Bronchial epithelial cell (primary cell): Measurements from ENCODE around the gene RAB21. TPM values are rescaled to one million over a fixed set of nuclear protein-coding genes. Genes with fewer than 3 reads are reported as not detected.

ENCODE experiments used
- DNase-seq: peaks from one replicate; pipeline ENCODE4 v3.0.0-alpha.2; 2010; ENCODE audit warnings: low read depth
- FAIRE-seq: peaks from 2 replicates; lab custom pipeline; 2011; peaks lifted over from hg19 to GRCh38; lab: Jason Lieb, UNC
- H3K27me3 ChIP-seq: 2 replicates; pipeline ENCODE4 v1.5.1; 2011; ENCODE audit warnings: low read length; ENCODE audit not compliant: control insufficient read depth, insufficient read depth
- H3K36me3 ChIP-seq: 2 replicates; pipeline ENCODE4 v1.5.1; 2011; ENCODE audit warnings: low read length; ENCODE audit not compliant: control insufficient read depth, insufficient read depth
- H3K4me3 ChIP-seq: 2 replicates; pipeline ENCODE4 v1.5.1; 2011; ENCODE audit warnings: mild to moderate bottlenecking, low read depth, low read length, control low read depth
- CTCF ChIP-seq: IDR thresholded peaks from 2 replicates; pipeline ENCODE4 v1.5.1; 2011; ENCODE audit warnings: mild to moderate bottlenecking, moderate library complexity, low read length, control low read depth, inconsistent platforms; ENCODE audit not compliant: insufficient read depth, severe bottlenecking
- total RNA-seq: library from RNA; depleted of rRNA; stranded (reverse); fragments of >200 nt; gene quantifications from 2 replicates; pipeline ENCODE4 v1.2.1, GENCODE V29; 2014

Gene RAB21
- total RNA-seq, 1 donor from 2014 or later: 27.9 TPM

GRCh38 chr12:71791473-71792150 is 36.9 kb downstream of the RAB21 start:
- no peak for FAIRE-seq
- Histone ChIP-seq H3K4me3 (no peak overlapping the region), H3K36me3 (no peaks in the 10 kb centered on the region), H3K27me3 (no peaks in the 10 kb centered on the region)
- no peak for DNase-seq
- TF ChIP-seq CTCF: no peak

- DNase-seq: no peak
- TF ChIP-seq CTCF: no peak
Measured at GRCh38 chr12:71792599-71792998, 37.9 kb downstream of the RAB21 start.

GRCh38 chr12:71795901-71796300 is 41.2 kb downstream of the RAB21 start:
- Histone ChIP-seq H3K27me3 (no peaks in the 10 kb centered on the region), H3K36me3 (no peaks in the 10 kb centered on the region), H3K4me3 (no peak overlapping the region)
- TF ChIP-seq CTCF: no peak
- no peak for FAIRE-seq
- DNase-seq: no peak

More at GRCh38 chr12:71792599-71792998, 37.9 kb downstream of the RAB21 start:
- FAIRE-seq: no peak
- Histone ChIP-seq H3K36me3 (no peaks in the 10 kb centered on the region), H3K27me3 (no peaks in the 10 kb centered on the region), H3K4me3 (no peak overlapping the region)

GRCh38 chr12:71797531-71797930 is 42.9 kb downstream of the RAB21 start:
- TF ChIP-seq CTCF: no peak
- DNase-seq: no peak
- FAIRE-seq: no peak
- Histone ChIP-seq H3K4me3 (no peak overlapping the region), H3K36me3 (no peaks in the 10 kb centered on the region), H3K27me3 (no peaks in the 10 kb centered on the region)

GRCh38 chr12:71799106-71799505 is 44.4 kb downstream of the RAB21 start:
- FAIRE-seq (no peak), DNase-seq (peak; percentile 42)
- H3K4me3 ChIP-seq: no peak overlapping the region
- TF ChIP-seq CTCF: no peak
- no peaks in the 10 kb centered on the region for H3K36me3 ChIP-seq
- peaks cover 2% of the 10 kb centered on the region for H3K27me3 ChIP-seq

GRCh38 chr12:71800177-71800576 is 45.5 kb downstream of the RAB21 start:
- peaks cover 2% of the 10 kb centered on the region for H3K27me3 ChIP-seq
- no peaks in the 10 kb centered on the region for H3K36me3 ChIP-seq
- FAIRE-seq: no peak
- no peak overlapping the region for H3K4me3 ChIP-seq
- TF ChIP-seq CTCF: no peak
- no peak for DNase-seq
